CD4-positive, alpha-beta T cell treated with Interleukin-6 at 100 ng/mL for 8 hours (primary cell): ENCODE data around the gene NGRN.
"Not testable (repeated sequence)": the region's sequence is repeated elsewhere in the genome, so short reads cannot be mapped to it uniquely, and the experiment has no call there.

Experiments
- DNase-seq: peaks from one replicate; pipeline ENCODE4 v3.0.0-alpha.2; 2020; ENCODE audit warnings: mixed read lengths, low spot score

Gene NGRN

DNA sequence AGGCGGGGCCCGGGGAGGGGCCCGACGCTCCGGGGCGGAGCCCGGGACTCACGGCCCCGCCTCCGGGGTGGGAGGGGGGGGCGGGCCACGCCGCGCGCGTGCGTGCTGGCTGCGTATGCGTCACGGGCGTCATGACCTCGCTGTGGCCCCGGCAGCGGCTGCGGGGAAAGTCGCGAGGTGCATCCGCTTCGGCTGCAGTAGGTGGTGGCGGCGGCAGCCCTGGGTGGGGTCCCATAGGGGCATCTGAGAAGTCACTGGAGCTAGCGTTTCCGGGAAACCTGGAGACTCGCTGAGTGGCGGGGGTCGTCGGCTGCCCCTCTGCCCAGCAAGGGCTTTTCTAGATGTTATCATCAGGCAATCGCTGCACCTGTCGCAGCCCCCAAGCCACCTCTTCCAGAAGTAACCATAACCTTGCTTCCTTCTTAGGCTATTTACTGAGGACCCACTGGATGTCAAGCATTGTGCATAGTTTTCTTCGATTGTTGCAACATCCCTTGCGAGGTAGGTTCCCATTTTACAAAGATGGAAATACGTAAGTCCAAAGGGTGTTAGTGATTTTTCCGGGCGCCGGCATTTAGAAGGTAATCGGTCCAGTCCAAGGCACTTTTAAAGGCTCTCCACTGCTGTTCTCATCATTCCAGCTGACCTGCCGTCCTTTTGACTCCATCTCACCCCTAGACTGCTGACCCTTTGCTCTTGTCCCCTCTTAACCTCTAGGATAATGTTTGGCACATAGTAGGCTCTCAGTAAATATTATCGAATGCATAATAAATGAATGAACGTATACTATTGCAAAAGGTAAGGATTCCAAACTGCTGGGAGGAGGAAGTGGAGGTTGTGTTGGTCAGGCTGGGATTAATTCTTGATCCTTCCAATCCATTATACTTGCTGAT, 31.1 kb upstream of the NGRN start, which contains the start of gene GDPGP1:
GDPGP1 (plus strand) TSS at position 114 of the 893 bp plus-strand sequence. CDS start 6,700 bp downstream, outside the sequence.
- DNase-seq, result no peak

DNA sequence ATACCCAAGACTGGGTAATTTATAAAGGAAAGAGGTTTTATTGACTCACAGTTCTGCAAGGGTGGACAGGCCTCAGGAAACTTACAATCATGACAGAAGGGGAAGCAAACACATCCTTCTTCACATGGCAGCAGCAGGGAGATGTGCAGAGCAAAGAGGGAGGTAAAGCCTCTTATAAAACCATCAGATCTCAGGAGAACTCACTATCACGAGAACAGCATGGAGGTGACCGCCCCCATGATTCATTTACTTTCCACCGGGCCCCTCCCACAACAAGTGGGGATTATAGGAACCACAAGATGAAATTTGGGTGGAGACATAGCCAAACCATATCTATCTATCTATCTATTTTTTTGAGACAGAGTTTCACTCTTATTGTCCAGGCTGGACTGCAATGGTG, 26.1 kb upstream of the NGRN start:
- no peak for DNase-seq

DNA sequence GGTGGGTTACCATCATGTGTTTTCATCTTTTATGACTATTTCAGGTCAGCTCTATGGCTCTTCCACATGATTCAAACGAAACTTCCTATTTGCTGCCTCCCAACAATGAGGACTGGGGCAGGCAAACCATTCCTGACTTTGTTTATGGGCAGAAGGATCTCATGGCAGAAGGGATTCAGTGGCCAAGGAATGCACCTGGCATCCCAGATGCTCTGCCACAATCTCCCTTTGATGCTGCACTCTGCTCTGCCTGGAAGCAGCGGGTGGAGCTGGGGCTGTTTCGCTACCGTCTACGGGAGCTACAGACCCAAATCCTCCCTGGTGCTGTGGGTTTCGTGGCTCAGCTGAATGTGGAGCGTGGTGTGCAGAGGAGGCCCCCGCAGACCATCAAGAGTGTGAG, 24.6 kb upstream of the NGRN start:
- DNase-seq, result no peak

DNA sequence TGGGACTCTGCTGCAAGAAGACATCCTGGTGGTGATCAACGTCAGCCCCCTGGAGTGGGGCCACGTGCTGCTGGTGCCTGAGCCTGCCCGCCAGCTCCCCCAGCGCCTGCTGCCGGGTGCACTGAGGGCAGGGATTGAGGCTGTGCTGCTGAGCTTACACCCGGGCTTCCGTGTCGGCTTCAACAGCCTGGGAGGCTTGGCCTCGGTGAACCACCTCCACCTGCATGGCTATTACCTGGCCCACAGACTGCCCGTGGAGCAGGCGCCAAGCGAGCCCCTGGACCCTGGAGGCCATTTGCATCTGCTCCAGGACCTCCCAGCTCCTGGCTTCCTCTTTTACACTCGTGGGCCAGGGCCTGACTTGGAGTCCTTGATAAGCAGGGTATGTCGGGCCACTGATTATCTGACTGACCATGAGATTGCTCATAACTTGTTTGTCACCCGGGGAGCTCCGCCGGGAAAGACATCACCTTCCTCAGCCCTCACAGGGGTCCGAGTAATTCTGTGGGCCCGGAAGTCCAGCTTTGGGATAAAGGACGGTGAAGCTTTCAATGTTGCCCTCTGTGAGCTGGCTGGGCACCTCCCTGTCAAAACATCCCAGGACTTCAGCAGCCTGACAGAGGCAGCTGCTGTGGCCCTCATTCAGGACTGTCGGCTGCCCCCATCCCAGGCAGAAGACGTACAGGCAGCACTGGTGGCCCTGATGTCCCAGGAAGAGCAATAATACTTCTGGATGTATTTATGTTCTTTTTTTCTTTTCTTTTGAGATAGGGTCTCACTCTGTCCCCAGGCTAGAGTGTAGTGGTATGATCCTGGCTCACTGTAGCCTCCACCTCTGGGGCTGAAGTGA, 23.9 kb upstream of the NGRN start:
- DNase-seq, result no peak

DNA sequence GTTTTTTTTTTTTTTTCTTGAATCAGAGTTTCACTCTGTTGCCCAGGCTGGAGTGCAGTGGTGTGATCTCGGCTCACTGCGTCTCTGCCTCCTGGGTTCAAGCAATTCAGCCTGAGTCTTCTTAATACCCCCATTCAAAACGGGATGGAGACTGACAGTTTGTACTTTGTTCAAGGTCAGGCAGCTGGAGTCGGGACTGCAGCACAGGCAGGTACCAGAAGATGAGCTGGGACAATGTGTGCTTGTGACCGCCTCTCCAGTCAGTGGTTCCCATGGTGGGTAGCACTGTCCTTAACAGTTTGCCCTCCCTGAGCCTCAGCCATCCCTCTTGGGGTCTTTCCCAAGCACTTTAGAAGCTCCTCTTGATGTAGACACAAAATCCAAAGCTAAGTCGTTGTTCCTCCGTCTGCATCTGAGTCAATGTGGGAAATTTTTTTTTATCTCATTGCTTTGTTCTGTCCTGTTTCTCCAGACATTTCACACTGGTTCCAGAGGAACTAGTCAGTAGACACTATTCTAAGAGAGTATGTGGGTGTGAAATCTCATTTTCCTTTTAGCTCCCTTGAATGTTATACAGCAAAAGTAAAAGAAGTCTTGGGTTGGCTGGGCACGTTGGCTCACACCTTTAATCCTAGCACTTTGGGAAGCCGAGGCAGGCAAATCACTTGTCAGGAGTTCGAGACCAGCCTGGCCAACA, 21.4 kb upstream of the NGRN start:
- no peak for DNase-seq

DNA sequence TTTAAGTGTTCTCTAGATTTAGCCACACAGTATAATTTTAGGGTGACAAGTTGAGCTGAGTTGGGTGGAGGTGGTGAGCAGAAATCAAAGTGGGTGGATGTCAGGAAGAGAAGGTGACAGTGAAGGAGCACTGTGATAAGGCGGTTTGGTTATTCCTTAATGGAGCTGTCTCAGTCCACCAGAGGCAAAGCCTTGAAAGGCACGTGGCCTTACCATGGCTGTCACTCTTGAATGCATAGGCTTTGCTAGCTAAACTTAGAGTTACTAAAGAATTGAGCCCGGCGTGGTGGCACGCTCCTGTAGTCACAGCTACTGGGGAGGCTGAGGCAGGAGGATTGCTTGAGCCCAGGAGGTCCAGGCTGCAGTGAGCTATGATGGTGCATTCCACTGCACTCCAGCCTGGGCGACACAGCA, 16.7 kb upstream of the NGRN start:
- no peak for DNase-seq

DNA sequence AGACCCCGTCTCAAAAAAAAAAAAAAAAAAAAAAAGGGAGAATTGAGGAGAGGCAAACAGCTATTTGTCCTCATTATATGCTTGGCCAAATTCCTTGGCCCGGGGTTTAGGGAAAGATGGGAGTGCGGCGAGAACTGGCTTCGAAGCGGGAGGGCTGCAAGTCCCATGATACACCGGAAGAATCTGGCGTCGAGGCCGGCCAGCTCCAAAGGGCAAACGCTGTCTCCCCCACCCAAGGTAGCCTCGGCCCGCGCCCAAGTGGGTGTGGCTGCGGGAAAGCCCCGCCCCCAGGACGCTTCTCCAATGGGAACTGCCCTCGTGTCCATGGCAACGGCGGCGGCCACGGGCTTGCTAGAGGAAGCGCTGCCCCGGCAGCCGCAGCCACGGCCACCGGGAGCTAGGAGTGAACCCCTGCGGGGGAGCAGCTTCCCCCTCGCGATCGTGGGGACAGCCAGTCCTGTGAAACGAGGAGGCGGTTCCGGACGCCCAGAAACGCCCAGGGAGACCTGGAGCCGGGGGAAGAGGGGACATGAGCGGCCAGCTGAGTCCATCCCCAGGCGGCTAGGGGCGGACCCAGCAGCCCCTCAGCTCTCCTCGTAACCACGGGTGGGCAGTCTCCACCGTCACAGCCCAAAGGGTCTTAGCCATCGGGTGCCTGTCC, 16.1 kb upstream of the NGRN start, which contains the start of gene TTLL13:
TTLL13 (plus strand) TSS at position 354 of the 661 bp plus-strand sequence. CDS start 1,075 bp downstream, outside the sequence.
- peak; percentile 53 for DNase-seq

DNA sequence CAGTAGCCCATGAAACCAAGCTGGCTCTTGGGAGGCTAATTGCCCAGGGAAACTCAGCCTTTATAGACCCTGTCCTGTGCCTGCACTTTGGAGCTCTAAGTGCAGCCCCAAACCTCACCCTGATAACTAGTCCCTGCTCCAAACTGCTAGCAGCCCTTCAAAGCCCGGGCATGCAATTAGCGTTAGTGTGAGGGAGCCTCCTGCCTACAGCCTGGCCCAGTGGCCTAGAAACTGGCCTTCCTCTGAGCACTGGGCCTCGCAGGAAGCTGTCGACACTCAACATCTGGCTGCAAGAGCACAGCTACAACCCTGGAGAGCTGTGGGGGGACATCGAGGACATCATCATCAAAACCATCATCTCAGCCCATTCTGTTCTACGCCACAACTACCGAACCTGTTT, 7.7 kb upstream of the NGRN start:
- DNase-seq, result no peak

DNA sequence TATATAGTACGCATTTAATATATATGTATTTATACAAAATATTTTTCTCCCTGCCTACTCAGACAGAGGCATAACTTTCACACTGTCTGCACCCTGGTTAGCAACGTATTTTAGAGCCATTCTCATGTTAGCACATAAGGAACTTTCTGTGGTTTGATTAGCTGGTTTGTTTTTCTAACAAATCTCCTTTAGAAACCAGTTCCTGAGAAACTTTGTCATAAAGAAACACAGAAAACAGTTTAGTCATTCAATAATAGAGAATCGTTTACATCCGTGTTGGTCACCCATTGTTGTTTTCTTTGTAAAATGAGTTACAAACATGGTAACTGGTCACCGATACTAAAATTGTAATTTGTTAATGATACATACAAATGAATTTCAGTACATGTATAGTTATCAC, 5.9 kb upstream of the NGRN start:
- DNase-seq, result no peak

DNA sequence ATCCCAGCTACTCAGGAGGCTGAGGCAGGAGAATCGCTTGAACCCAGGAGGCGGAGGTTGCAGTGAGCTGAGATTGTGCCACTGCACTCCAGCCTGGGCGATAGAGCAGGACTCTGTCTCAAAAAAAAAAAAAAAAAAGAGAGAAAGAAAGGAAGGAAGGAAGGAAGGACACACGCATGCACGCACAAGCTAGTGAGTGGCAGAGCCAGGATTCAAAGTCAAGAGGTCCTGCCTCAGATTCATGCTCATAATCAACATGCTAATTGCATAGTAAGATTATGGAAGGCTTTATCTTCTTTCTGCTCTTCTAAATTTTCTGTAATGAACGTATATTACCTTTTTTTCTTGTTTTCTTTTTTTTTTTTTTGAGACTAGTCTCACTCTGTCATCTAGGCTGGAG, 4.7 kb upstream of the NGRN start:
- not testable (repeated sequence) for DNase-seq

DNA sequence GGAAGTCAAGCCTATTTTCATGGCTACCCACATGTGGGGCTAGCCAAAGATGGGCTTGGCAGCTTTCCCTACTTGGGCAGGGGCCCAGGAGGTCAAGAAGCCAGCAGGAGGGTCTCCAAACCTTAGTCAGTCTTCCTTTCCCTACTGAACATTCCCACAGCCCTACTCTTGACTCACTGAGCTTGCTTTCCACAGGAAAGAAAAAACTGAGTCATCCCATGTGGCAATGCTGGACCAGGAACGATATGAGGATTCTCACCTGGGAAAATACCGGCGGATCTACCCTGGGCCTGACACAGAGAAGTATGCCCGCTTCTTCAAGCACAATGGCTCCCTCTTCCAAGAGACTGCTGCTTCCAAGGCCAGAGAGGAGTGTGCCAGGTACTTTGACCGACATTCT, 3.7 kb upstream of the NGRN start:
- no peak for DNase-seq

DNA sequence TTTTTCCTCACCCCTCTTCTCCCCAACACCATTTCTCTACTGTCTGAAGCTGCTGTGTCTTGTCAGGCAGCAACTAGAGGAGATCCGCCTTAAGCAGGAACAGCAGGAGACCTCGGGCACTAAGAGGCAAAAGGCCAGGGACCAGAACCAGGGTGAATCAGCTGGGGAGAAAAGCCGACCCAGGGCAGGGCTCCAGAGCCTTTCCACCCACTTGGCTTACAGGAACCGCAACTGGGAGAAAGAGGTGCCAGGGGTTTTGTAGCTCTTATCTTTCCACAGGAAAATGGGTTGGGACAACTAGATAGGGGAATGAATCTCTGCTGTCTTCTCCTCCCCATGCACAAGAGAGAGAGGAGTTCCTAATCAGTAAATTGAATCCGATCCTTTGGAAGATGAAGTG, 3.0 kb upstream of the NGRN start:
- DNase-seq, result no peak

DNA sequence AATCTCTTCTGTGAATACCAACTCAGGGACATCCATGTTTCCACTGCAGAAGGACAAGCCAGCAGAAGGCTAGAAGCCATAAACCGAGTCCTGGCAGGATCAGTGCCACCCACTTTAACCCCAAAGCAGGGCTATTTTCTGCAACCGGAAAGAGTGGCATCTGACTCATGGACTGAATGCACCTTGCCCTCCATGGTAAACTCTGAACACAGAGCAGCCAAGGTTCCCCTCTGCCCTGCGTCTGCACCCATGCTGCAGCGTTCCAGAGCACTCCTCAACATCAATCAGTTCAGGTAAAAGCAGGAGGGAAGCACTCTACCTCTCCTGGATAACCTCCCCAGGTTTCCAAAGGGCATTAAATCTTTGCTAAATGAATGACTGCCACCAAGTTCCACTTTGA, 801 bp upstream of the NGRN start:
- peak; percentile 15 for DNase-seq

DNA sequence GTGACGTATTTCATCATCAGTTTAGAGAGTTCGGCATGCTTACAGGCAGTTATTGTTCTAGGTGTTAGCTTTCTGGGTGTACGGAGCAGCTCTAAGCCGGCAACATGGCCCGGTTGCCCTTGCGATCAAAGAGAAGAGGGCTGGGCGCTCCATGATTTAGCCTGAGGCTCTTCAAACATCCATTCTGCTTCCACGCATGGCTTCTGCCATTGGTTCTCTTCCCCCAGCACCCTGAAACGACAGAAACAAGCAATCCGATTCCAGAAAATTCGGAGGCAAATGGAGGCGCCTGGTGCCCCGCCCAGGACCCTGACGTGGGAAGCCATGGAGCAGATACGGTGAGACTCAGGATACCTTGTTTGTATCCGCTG, 574 bp downstream of the NGRN start:
- DNase-seq, result peak; percentile 22

DNA sequence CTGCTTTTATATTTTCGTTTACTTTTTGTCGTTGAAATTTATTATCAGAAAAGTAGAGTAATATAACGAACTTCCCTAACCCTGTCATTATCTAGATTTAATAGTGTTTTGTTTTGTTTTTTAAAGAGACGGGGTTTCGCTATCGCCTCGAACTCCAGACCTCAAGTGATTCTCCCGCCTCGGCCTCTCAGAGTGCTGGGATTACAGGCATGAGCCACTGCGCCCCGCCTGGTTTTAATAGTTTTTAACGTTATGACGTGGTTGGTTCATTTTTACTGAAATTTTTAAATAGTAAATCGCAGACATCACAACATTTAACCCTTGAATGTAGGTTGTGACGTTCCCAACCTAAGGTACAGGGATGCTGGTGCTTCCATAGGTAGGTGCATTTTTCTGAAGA, 1.0 kb downstream of the NGRN start:
- no peak for DNase-seq

DNA sequence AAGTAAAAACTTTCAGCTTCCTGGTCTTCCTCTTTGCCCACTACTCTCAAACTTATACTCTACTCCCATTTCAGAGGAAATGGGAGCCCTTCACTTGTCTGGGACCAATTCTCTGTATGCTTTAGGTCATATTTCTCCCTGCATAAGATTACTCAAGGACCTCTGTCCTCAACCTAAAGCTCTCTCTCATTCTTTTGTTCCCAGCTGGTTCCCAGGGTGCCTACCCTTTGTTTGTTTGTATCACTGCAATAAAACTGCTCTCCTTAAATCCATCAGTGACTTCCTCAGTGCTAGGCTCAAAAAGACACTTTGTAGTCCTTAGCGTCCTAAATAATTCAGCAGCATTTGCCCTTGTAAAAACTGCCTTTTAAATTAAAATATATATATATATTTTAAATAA, 2.9 kb downstream of the NGRN start:
- DNase-seq, result no peak

DNA sequence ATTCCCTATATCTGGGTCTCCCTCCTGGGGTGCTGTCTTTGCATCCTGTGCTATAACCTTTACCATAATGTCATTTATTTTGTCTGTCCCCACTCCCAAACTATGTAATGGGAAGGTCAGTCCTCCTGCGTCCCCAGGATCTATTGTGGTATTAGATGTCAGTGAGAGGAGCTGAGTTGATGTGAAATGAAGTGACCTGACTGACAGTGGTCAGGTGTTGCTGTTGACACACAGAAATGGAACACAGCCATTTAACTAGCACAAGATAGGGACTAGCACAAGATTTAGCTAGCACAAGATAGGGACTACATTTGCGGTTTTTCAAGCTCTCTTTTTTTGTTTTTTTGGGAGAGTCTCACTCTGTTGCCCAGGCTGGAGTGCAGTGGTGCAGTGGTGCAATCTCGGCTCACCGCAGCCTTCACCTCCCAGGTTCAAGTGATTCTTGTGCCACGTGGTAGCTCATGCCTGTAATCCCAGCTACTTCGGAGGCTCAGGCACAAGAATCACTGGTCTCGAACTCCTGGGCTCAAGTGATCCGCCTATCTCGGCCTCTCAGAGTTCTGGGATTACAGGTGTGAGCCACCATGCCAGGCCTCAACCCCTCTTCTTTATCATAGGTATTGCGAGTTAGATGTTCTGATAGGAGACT, 5.2 kb downstream of the NGRN start:
- no peak for DNase-seq

DNA sequence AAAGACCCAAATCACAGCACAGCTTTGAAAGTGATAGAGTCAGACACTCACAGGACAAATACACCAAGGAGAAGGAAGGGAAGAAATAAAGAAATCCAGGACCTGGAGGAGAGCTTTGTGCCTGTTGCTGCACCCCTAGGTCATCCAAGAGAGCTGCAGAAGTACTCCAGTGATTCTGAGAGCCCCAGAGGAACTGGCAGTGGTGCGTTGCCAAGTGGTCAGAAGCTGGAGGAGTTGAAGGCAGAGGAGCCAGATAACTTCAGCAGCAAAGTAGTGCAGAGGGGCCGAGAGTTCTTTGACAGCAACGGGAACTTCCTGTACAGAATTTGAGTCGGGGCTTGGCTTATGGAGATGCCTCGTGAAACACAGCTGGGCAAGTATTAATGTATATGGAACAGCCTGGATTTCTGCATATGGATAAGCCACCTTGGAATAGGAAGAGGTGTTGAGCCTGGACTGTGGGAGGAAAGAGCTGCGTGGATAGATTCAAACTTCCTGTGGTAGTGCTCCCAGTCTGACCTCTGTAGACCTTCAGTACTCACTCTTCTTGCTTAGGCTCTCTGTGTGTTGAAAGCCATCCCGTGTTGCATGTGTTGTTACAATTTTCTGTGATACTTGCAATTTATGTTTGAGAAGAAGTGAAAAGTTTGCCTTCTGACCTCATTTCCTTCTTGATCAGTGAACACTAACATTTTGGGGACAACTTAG, 6.1 kb downstream of the NGRN start:
- no peak for DNase-seq

DNA sequence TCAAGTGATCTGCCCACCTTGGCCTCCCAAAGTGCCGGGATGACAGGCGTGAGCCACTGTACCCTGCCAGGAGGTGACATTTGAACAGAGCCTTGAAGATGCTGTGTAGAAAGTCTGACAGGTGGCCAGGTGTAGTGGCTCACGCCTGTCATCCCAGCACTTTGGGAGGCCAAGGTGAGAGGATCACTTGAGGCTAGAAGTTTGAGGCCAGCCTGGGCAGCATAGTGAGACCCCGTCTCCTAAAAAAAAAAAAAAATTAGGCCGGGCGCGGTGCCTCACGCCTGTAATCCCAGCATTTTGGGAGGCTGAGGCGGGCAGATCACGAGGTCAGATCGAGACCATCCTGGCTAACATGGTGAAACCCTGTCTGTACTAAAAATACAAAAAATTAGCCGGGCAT, 13.0 kb downstream of the NGRN start:
- DNase-seq, result not testable (repeated sequence)

DNA sequence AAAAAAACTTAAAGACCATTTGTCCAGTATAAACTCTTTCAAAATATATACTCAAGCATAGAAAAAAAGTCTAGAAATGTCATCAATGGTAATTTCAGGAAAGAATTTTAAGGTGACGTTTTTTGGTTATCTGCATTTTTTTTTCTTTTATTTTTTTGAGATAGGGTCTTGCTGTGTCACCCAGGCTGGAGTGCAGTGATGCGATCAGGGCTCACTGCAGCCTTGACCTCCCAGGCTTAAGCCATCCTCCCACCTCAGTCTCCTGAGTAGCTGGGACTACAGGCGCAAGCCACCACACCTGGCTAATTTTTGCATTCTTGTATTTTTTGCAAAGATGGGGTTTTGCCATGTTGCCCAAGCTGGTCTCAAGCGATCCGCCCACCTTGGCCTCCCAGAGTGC, 15.3 kb downstream of the NGRN start:
- DNase-seq, result not testable (repeated sequence)

DNA sequence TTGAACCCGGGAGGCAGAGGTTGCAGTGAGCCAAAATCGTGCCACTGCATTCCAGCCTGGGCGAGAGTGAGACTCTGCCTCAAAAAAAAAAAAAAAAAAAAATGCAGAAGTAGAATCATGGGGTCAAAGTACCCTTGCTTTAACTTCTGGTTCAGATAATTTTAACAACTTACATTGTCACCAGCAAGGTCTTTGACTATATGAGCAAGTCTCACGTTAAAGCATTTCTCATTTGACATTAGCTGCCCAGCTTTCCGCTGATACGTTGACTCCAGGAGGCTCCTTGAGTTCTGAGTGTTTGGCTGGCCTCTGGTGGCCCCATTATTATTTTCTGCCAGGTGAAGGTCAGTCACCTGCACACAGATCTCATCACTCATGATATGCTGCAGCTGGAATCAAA, 16.2 kb downstream of the NGRN start:
- not testable (repeated sequence) for DNase-seq
